HG03571 (cell line): ENCODE results near the gene KCNH2.
A peak's percentile ranks its signal among the peaks of the same experiment; 100 is the strongest.
"Not testable (repeated sequence)": the region's sequence is repeated elsewhere in the genome, so short reads cannot be mapped to it uniquely, and the experiment has no call there.

Experiments
- ATAC-seq: cut with Tn5 transposase; IDR thresholded peaks from one replicate; pipeline ENCODE4 v1.9.1; 2021; ENCODE audit not compliant: unreplicated experiment

The KCNH2 gene

DNA sequence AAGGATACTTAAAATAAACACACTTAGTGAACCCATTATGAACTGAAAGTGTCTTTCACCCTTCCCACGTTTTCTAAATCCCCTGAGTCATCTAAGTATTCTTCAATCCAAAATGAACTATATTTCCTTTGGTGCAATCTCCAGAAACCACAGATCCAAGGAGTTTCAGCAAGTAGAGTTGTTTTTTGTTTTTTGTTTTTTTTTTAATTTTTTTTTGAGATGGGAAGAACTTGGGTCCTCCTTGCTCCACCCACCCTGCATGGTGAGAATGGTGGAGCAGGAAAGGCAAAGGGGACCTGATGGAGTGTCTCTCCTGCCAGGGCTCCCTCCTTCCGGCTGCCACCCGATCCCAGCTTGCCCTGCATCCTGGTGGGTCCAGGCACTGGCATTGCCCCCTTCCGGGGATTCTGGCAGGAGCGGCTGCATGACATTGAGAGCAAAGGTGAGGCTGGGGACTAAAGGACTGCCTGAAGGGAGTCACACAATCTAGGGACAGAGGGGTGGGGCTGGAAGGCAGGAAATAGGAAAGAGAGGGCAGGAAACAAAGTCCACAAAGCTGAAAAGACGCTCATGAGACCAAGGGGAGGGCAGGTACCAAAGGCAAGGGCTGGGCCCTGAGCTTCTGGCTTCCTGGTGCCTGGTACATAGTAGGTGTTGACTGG lies 34.0 kb upstream of the KCNH2 start:
- ATAC-seq = no peak

DNA sequence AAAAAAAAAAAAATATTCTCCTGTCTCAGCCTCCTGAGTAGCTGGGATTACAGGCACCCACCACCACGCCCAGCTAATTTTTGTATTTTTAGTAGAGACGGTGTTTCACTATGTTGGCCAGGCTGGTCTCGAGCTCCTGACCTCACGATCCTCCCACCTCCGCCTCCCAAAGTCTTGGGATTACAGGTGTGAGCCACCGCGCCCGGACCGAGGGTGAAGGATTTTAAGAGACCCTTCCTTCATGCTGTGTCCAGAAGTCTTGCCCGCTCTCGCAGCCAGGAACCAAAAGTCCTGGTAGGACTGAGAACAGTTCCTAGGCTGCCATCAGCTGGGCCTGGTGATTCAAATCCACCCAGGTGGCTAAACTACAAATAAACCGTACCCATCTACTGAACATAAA lies 33.5 kb upstream of the KCNH2 start:
- not testable (repeated sequence) for ATAC-seq

GRCh38 chr7:151011097-151011409 lies 32.9 kb upstream of the KCNH2 start:
- no peak for ATAC-seq

GRCh38 chr7:151010307-151011096 lies 32.4 kb upstream of the KCNH2 start:
- no peak for ATAC-seq

GRCh38 chr7:151010037-151010306 lies 31.9 kb upstream of the KCNH2 start:
- no peak for ATAC-seq

DNA sequence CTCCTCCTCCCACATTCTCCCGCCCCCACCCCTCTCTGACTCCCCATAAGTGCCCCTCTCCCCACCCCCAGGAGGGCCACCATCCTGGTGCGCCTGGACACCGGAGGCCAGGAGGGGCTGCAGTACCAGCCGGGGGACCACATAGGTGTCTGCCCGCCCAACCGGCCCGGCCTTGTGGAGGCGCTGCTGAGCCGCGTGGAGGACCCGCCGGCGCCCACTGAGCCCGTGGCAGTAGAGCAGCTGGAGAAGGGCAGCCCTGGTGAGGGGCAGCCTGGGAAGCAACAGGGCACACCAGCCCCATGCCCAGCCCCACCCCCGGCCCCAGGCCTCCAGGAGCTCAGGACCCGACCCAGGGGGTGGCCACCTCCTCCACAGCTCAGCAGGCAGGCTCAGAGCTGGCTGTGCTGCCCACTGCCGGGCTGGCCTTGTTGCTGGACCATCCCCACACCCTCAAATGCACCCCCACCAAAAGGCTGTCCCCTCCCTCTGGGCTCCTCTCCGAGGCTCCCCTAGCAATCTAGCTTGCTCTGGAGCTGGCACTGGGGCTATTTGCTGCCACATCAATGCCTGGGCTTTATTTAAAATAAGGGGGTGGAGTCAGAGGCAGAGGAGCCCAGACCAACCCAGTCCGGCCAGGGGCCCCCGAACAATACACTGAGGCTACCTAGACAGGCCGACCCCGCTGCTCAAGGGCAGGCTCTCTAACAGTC lies 31.4 kb upstream of the KCNH2 start:
- ATAC-seq = no peak

DNA sequence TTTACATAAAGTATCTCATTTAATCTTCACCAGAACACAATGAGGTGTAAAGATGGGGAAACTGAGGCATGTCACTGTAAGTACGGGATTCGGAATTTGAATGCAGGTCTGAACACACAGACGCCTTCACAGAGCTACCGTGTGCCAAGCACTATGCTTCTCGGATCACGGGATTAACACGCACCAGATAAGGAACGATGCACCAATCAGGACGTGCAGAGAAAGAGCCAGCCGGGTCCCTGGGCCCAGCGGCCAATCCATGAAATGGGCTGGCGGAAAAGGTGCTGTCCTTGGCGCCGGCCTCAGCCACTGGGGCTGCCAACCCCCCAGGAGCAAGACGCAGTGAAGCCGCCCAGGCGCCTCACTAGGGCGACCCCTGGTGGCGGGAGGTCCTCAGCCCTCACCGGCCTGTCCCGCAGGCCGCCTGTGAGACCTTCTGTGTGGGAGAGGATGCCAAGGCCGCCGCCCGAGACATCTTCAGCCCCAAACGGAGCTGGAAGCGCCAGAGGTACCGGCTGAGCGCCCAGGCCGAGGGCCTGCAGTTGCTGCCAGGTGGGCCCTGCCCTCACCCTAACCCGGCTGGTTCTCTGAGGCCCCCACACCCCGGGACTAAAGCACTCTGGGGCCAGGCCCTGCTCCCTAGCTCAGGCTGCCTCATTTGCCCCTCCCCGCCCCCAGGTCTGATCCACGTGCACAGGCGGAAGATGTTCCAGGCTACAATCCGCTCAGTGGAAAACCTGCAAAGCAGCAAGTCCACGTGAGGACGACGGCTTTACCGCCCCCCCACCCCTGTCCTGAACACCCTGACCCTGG lies 30.6 kb upstream of the KCNH2 start:
- ATAC-seq = peak; percentile 88

DNA sequence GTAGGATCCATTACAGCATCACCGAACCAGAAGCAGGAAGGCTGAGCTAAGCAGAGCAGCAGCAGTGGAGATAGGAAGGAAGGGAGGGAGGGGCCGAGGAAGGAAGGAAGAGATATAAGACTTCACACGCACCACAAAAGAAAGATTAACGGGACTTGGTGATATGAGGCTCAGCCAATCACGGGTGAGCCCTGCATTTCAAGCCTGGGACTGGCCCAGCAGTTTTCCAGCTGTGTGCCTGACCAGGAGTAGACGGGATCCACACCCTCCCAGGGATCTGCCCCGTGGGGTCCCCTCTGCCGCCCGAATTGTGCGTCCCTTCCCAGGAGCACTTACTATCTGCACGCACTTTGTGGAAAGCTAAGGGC lies 30.0 kb upstream of the KCNH2 start:
- no peak for ATAC-seq

DNA sequence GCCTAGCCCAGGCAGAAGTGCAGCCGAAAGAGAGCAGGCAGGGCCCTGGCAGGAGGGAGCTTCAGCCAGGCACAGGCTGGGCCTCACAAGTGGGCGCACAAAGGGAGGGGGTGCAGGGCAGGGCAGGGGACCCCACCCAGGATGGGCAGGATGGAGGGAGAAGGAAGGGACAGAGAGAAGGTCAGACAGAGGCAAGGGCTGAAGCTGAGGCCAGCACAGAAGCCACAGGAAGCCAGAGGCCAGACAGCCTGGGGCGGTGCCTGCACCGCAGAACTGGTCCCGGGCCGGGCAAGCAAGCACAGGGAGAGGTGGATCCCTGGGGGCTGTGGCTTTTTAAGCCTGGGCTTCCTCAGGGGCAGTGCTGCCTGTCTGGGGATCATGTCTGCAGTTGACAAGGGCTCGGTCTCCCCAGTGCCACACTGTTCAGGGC lies 29.4 kb upstream of the KCNH2 start:
- ATAC-seq = no peak

DNA sequence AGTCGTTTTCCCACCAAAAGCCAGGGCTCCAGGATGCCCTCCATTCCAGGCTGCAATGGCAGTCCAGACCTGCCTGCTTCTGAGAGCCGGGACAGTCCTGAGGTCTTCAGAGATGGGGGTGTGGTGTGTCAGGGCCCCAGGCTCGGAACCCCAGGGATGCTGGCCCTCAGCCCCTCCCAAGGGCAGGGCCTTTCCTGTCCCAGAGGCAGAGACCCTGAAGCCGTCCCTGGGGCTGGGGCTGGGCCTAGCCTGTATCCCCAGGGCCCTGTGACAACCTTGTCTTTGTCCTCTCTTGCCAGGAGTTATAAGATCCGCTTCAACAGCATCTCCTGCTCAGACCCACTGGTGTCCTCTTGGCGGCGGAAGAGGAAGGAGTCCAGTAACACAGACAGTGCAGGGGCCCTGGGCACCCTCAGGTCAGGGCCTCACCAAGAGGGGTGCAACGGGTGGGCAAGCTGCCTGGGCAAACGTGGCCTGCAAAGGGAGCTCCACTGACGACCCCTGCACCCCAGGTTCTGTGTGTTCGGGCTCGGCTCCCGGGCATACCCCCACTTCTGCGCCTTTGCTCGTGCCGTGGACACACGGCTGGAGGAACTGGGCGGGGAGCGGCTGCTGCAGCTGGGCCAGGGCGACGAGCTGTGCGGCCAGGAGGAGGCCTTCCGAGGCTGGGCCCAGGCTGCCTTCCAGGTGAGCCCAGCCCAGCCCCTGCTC lies 28.6 kb upstream of the KCNH2 start:
- ATAC-seq = no peak

- ATAC-seq = no peak
Measured at GRCh38 chr7:151005566-151005965, 27.4 kb upstream of the KCNH2 start.

- no peak for ATAC-seq
Measured at GRCh38 chr7:151003572-151003971, 25.5 kb upstream of the KCNH2 start.

DNA sequence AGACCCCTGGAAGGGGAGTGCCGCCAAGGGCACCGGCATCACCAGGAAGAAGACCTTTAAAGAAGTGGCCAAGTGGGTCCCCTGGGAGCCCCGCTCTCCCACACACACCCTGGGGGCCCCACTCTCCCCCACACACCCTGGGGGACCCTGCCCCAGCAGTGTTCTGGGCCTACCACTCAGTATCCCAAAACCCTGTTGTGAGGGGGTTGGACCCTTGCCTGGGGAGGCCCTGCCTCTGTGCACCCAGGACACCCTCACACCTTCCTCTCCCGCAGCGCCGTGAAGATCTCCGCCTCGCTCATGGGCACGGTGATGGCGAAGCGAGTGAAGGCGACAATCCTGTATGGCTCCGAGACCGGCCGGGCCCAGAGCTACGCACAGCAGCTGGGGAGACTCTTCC lies 23.4 kb upstream of the KCNH2 start:
- no peak for ATAC-seq

DNA sequence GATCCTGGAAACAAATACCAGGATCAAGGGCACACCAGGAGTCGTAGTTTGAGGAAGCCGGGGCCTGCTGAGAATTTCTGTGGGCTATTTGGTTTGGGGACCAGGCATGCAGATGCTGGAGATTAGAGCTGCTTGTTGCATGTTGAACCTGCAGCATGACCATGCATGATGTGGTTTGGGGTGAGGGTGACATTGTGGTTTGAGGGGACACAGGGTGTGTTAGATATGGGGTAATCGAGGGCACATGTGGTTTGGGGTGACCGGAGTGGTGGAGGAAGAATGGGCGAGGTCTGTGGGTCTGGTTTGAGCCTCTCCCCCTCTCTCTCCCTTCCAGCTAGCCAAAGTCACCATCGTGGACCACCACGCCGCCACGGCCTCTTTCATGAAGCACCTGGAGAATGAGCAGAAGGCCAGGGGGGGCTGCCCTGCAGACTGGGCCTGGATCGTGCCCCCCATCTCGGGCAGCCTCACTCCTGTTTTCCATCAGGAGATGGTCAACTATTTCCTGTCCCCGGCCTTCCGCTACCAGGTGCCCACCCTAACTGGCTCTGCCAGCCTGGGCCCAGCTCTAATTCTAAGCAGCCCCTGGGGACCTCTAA lies 22.9 kb upstream of the KCNH2 start:
- no peak for ATAC-seq

- ATAC-seq = no peak
Measured at GRCh38 chr7:150999497-151000230, 21.5 kb upstream of the KCNH2 start.

GRCh38 chr7:150999001-150999400 lies 20.9 kb upstream of the KCNH2 start:
- no peak for ATAC-seq

GRCh38 chr7:150998341-150998740 lies 20.2 kb upstream of the KCNH2 start:
- no peak for ATAC-seq

DNA sequence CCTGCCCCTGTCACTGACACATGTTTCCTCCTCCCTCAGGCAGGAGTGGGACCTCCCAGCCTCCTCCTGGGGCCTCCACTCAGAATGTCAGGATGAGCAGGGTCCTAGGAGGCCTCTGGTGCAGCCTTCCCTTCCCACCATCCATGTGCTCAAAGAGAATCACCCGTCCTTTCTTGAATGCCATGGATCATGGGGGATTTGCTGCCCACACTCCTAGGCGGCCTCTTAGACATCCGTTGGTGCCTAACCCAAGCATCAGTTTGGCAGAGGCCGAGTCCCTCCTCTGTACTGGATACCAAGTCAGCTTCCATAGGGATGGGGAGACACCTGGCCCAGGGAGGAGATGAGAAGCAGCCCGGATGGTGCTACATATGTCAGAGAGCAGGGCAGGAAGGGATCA lies 19.7 kb upstream of the KCNH2 start:
- ATAC-seq = no peak

DNA sequence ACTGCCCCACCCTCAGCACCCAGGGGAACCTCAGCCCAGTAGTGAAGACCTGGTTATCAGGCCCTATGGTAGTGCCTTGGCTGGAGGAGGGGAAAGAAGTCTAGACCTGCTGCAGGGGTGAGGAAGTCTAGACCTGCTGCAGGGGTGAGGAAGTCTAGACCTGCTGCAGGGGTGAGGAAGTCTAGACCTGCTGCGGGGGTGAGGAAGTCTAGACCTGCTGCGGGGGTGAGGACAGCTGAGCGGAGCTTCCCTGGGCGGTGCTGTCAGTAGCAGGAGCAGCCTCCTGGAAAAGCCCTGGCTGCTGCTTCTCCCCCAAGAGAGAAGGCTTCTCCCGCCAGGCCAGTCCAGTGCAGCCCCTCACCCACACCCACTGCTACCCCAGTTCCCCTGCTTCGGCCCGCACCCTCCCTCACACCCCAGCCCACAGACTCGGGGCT lies 19.0 kb upstream of the KCNH2 start:
- no peak for ATAC-seq
